ENCODE data around the gene NCBP2. TPM values are rescaled to one million over a fixed set of nuclear protein-coding genes. Genes with fewer than 3 reads are reported as not detected.

Gene NCBP2
- total RNA-seq, 1 experiment from 2014 or later: 66.8 TPM

DNA sequence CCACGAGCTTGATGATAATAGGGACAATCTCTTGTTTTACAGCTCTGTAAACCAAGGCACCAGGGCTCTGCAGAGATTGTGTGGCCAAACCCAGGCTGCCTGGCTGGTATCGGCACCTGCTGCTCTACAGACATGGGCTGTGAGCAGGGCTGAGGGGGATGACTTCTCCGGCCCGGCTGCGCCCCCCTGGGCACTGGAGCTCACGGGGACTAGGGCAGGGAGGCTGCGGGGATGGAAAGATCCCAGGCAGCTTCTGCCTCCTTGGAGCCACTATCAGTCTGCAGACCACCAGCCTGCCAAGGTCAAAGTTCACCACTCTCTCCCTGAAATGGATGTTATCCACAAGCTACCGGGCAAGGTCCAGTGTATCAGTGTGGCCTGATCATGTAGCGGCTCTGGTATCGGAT, 48.3 kb upstream of the NCBP2 start:
- peak overlapping the region; percentile 68 for H3K27ac Mint-ChIP-seq (ENCODE audit: unreplicated experiment)
- CTCF ChIA-PET: interaction anchor here (0.6 to 1.7 kb wide), 3 partner anchors 13 to 123 kb away, joined by 4 to 8 read pairs (median 7); partner anchors contain the start of gene MELTF
- intact Hi-C loops (cut with micrococcal nuclease; ENCODE audit: unreplicated experiment): no loop called here

DNA sequence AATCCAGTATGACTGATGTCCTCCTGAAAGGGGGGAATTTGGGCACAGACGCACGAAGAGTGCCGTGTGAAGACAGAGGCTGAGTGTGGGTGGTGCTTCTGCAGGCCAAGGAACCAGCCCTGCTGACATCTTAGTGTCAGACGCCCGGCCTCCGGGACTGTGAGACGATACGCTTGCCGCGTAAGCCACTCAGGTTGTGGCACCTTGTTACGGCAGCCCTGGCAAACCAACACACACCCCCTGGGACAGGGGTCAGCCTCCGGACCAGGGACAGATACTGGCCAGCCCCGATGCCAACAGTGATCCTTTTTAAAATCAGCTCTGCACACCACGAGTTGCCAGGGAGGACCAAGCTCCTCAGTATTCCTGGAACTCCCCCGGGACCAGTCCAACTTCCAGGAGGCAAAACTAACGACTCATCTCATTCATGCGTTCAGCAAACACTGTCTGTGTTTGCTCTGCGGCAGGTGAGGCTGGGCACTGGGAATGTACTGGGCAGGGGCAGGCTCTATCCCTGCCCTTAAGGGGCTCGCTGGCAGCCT, 47.5 kb upstream of the NCBP2 start:
- Mint-ChIP-seq H3K4me1 (ENCODE audit: low read depth, unreplicated experiment) (peaks cover 15% of the 10 kb centered on the region), H3K4me3 (ENCODE audit: unreplicated experiment) (no peak overlapping the region), H3K27ac (ENCODE audit: unreplicated experiment) (peak overlapping the region; percentile 68), H3K27me3 (ENCODE audit: insufficient read depth, unreplicated experiment) (no peaks in the 10 kb centered on the region), H3K36me3 (ENCODE audit: insufficient read depth, unreplicated experiment) (no peaks in the 10 kb centered on the region), H3K9me3 (ENCODE audit: unreplicated experiment) (no peaks in the 10 kb centered on the region)
- TF ChIP-seq CTCF (IDR thresholded peaks at IDR 0.05; ENCODE audit: insufficient read depth in 1 of 2, low read depth in 1 of 2, low read length in 1 of 2, severe bottlenecking in 1 of 2, unreplicated experiment in 1 of 2): no peak
- ChIA-PET POLR2A (interaction anchor here (0.6 kb wide), 2 partner anchors 16 to 99 kb away, joined by 3 to 7 read pairs; no protein-coding TSS in a partner anchor), CTCF (interaction anchor here (1.1 to 1.7 kb wide), 3 partner anchors 14 to 39 kb away, joined by 3 to 7 read pairs (median 4); partner anchors contain the start of gene MELTF)
- no TSS peak for BruUV-seq (replicated peaks)
- peak in 1 of 2 experiments; percentile 44 for DNase-seq
- H3K4me3 ChIP-seq (ENCODE audit: low read depth, low read length): no peak overlapping the region
- H3K36me3 ChIP-seq (ENCODE audit: control insufficient read depth, insufficient read depth, low read length): no peaks in the 10 kb centered on the region
- H3K27me3 ChIP-seq (replicated peaks; ENCODE audit: control insufficient read depth, insufficient read depth, low read length): no peaks in the 10 kb centered on the region
- H3K9me3 ChIP-seq: no peaks in the 10 kb centered on the region
- intact Hi-C loops (cut with micrococcal nuclease; ENCODE audit: unreplicated experiment): no loop called here
- peaks cover 38% of the 10 kb centered on the region for H3K4me1 ChIP-seq

More for the DNA sequence above, 48.3 kb upstream of the NCBP2 start:
- Histone ChIP-seq H3K4me3 (ENCODE audit: low read depth, low read length) (no peak overlapping the region), H3K27me3 (replicated peaks; ENCODE audit: control insufficient read depth, insufficient read depth, low read length) (no peaks in the 10 kb centered on the region), H3K36me3 (ENCODE audit: control insufficient read depth, insufficient read depth, low read length) (no peaks in the 10 kb centered on the region), H3K9me3 (no peaks in the 10 kb centered on the region), H3K4me1 (peaks cover 38% of the 10 kb centered on the region)
- POLR2A ChIA-PET: interaction anchor here (1.0 kb wide), 1 partner anchor 13 kb away, joined by 3 read pairs; no protein-coding TSS in a partner anchor
- Mint-ChIP-seq H3K27me3 (ENCODE audit: insufficient read depth, unreplicated experiment) (no peaks in the 10 kb centered on the region), H3K4me1 (ENCODE audit: low read depth, unreplicated experiment) (peaks cover 15% of the 10 kb centered on the region), H3K36me3 (ENCODE audit: insufficient read depth, unreplicated experiment) (no peaks in the 10 kb centered on the region), H3K9me3 (ENCODE audit: unreplicated experiment) (no peaks in the 10 kb centered on the region), H3K4me3 (ENCODE audit: unreplicated experiment) (no peak overlapping the region)
- TF ChIP-seq CTCF (IDR thresholded peaks at IDR 0.05; ENCODE audit: insufficient read depth in 1 of 2, low read depth in 1 of 2, low read length in 1 of 2, severe bottlenecking in 1 of 2, unreplicated experiment in 1 of 2): no peak
- no TSS peak for BruUV-seq (replicated peaks)
- DNase-seq: peak in 1 of 2 experiments; percentile 29

DNA sequence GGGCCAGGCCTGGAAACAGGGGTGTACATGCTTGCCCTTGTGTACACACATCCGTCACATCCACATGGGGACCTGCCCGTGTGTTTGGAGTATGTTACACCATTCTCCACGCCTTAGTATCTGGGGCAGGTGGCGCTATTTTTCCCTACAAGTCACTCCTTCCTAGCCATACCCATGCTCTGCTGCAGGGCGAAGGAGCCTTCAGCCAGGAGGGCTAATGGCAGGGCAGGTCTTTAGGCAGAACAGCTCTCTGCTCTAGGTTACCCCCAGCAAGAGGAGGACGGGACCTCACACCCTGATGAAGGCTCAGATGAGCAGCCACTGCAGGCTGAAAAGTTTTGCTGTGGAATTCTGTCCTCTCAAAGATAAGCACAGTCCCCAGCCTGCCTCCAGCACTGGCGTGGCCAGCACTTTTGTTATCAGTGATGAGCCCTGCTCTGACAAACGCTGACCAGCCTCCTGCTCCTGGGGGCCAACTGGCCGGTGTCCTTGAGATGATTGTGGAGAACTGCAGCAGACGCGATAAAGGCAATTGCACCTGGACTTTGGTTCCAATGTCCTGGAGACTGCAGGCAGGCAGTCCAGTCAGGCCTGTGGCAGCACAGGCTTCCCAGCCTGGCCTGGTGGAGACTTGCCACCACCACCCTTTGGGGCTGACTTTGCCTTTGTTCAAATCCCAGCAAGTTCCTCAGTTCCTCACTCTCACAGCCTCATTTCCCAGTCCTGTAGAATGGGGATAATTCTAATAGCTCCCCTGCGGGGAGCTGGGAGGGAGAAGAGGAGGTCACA, 46.1 kb upstream of the NCBP2 start:
- BruUV-seq (replicated peaks): no TSS peak
- POLR2A ChIA-PET: interaction anchor here (0.5 kb wide), 1 partner anchor 307 kb away, joined by 4 read pairs; no protein-coding TSS in a partner anchor

More for the DNA sequence above, 46.1 kb upstream of the NCBP2 start:
- CTCF ChIA-PET: interaction anchor here (0.6 to 0.8 kb wide), 3 partner anchors 25 to 44 kb away, joined by 3 read pairs; partner anchors contain the start of gene MELTF
- TF ChIP-seq CTCF (IDR thresholded peaks at IDR 0.05; ENCODE audit: insufficient read depth in 1 of 2, low read depth in 1 of 2, low read length in 1 of 2, severe bottlenecking in 1 of 2, unreplicated experiment in 1 of 2): peak in 1 of 2 experiments; percentile 48
- Mint-ChIP-seq H3K4me3 (ENCODE audit: unreplicated experiment) (no peak overlapping the region), H3K27me3 (ENCODE audit: insufficient read depth, unreplicated experiment) (no peaks in the 10 kb centered on the region), H3K36me3 (ENCODE audit: insufficient read depth, unreplicated experiment) (no peaks in the 10 kb centered on the region), H3K27ac (ENCODE audit: unreplicated experiment) (peak overlapping the region; percentile 68), H3K9me3 (ENCODE audit: unreplicated experiment) (peaks cover 13% of the 10 kb centered on the region), H3K4me1 (ENCODE audit: low read depth, unreplicated experiment) (peaks cover 15% of the 10 kb centered on the region)
- 0 out of 2 replicates have a peak, but pooled peaks cover under 1% of the 10 kb centered on the region for H3K9me3 ChIP-seq
- H3K27me3 ChIP-seq (replicated peaks; ENCODE audit: control insufficient read depth, insufficient read depth, low read length): no peaks in the 10 kb centered on the region
- intact Hi-C loops (cut with micrococcal nuclease; ENCODE audit: unreplicated experiment): loop anchor here (1.0 kb wide), 1 partner anchor 13 kb away; no protein-coding TSS in a partner anchor
- DNase-seq: peak; percentile 69 to 87
- H3K4me3 ChIP-seq (ENCODE audit: low read depth, low read length): no peak overlapping the region
- peaks cover 38% of the 10 kb centered on the region for H3K4me1 ChIP-seq
- no peaks in the 10 kb centered on the region for H3K36me3 ChIP-seq (ENCODE audit: control insufficient read depth, insufficient read depth, low read length)
